GM12874 (cell line): Measurements from ENCODE around the gene BIRC7.

Source experiments
- TF ChIP-seq, protein P1 (sequence below): IDR thresholded peaks from 2 replicates; pipeline ENCODE4 v1.5.1; 2011; ENCODE audit warnings: low read depth, mild to moderate bottlenecking, control low read depth, low read length, moderate library complexity; ENCODE audit not compliant: insufficient read depth

Gene BIRC7

DNA sequence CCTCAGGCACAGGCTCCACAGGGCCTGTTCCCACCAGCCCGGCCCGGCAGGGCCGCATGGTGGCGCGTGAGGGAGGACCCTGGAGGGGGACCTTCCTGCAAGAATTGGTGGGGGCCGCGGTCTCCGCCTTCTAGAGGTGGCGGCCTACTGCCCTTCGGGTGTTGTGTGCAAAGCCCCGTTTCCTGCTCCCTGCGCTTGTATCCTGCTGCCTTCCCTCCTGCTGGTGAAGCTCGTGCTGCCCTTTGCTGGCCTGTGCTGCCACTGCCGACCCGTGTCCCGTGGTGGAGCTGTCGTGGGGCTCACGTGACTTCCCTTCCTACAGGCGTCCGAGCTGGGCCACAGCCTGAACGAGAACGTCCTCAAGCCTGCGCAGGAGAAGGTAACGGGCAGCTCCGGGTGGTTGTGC lies 48.8 kb downstream of the BIRC7 start:
- TF ChIP-seq, protein P1, sequence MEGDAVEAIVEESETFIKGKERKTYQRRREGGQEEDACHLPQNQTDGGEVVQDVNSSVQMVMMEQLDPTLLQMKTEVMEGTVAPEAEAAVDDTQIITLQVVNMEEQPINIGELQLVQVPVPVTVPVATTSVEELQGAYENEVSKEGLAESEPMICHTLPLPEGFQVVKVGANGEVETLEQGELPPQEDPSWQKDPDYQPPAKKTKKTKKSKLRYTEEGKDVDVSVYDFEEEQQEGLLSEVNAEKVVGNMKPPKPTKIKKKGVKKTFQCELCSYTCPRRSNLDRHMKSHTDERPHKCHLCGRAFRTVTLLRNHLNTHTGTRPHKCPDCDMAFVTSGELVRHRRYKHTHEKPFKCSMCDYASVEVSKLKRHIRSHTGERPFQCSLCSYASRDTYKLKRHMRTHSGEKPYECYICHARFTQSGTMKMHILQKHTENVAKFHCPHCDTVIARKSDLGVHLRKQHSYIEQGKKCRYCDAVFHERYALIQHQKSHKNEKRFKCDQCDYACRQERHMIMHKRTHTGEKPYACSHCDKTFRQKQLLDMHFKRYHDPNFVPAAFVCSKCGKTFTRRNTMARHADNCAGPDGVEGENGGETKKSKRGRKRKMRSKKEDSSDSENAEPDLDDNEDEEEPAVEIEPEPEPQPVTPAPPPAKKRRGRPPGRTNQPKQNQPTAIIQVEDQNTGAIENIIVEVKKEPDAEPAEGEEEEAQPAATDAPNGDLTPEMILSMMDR, result no peak

DNA sequence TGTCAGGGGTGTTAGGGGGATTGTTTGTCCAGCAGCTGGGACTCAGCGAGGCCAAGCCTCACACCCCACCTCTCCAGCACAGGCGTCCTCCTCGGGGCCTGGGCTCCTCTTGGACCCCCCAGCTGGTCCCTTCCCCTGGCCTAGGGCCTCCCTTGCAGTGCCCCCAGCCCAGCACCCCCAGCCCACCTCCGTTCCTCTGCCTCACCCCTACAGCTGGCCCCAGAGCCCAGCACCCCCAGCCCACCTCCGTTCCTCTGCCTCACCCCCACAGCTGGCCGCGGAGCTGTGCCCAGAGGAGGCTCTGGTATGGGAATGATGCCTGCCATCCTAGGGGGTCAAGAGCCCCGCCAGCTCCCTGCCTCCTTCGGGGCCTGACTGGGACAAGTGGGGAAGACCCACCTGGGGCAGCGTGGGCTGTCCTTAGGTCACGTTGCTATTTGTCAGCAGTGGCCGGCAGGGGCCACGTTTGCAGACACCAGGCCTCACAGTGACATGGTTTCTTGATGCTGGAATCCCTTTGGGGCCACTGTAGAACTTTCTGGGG lies 49.3 kb downstream of the BIRC7 start:
- TF ChIP-seq, protein P1, result no peak

DNA sequence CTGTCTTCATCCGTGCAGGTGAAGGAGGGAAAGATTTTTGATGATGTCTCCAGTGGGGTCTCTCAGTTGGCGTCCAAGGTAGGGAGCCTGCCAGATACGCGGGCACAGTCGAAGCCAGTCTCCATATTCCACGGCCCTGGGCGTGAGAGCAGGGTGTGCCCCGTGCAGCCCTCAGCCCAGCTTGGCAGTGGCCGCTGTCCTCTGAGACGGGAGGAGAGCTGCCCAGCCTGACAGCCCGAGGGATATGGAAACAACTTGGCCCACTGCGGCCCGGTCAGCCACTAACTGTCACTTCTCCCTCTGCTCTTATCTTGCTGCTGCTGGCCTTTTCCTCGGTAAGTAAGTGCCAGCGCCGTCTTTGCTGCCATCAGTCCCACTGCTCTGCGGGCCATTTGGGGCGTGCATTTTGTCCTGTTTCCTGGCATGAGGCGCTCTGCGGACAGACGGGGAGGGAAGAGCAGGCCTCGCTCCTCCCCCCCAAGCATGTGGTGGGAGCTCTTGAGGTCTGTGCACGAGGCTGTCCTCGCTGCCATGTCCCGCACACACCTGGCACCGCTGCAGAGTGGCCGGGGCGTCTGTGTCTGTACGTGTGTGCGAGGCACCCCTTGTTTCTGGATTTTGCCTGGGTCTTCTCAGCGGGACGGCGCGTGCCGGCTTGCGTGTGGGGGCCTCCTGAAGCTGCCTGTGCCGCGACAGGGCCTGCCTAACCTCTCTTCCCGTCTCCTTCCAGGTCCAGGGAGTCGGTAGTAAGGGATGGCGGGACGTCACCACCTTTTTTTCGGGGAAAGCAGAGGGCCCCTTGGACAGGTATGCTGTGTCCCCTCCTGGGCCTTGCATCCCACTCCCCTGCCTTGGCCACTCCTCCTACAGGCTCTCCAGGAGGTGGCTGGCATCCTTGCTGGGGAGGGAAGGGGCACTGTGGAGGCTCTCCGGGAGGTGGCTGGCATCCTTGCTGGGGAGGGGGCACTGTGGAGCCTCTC lies 50.2 kb downstream of the BIRC7 start:
- TF ChIP-seq, protein P1, result no peak

DNA sequence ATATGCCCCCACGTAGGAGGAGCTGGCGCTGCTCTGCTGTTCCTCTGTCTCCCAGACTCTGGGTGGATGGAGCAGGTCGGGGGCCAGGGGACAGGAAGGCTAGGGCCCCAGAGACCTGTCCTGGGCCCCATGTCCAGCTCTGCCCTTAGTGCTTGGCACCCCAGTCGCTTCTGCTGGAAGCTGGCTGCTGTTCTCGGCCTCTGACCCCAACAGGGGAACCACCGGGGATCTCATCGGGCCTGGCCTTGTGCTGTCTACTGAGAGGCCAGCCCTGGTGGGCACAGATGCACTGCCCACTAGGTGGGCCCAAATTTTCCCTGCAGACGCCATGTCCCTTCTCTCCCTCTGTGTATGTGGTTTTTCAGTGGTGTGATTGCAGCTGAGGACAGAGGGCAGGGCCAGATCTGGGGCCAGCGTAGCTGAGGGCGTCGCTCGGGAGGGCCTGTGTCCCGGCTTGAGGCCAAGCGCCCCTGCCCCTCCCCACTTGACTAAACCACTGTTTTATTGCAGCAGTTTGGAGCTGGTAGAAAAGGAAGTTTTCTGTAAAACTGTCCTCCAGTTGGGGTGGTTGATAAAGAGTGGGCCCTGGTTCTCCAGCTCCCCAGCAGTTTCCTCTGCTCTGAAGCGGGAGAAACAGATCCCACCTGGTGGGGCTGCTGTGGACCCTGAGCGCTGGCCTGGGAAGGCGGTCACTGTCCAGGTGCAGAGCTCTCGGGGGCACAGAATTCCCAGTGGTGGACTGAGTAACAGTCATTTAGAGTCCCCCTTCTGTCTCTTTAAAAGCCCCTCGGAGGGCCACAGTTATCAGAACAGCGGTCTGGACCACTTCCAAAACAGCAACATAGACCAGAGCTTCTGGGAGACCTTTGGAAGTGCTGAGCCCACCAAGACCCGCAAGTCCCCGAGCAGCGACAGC lies 51.3 kb downstream of the BIRC7 start:
- TF ChIP-seq, protein P1, result no peak

DNA sequence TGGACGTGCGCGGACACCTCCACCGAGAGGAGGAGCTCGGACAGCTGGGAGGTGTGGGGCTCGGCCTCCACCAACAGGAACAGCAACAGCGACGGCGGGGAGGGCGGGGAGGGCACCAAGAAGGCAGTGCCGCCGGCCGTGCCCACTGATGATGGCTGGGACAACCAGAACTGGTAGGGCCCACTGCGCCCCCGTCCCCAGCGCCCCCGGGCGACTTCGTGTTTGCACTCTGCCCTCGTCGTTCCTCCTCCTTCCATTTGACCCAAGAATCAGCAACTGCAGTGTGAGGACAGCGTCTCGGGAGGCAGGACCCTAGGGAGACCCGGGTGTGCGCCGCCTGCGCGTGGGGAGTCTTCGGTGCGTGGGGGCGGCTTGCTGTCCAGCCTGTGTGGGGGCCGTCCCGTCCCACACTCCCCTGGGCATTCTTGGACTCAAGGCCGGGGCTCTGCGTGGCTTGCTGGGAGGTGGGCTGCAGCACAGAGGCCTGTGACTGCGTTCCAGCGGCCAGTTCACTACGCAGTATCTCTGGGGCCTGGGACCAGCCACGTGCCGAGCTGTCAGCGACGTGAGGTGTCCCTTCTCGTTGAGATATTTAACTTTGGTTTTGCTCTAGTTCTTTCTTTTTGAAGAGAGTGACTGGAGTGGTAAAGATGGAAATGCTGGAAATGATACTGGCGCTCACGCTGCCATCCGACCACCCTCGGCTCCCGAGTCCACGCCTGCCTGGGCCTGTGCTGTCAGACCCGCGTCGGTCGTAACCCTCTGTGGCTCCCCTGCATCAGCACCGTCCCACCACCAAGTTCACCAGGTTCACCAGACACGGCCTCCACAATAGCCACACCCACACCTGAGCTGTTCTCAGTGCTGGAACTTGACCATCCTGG lies 52.2 kb downstream of the BIRC7 start:
- TF ChIP-seq, protein P1, result no peak

DNA sequence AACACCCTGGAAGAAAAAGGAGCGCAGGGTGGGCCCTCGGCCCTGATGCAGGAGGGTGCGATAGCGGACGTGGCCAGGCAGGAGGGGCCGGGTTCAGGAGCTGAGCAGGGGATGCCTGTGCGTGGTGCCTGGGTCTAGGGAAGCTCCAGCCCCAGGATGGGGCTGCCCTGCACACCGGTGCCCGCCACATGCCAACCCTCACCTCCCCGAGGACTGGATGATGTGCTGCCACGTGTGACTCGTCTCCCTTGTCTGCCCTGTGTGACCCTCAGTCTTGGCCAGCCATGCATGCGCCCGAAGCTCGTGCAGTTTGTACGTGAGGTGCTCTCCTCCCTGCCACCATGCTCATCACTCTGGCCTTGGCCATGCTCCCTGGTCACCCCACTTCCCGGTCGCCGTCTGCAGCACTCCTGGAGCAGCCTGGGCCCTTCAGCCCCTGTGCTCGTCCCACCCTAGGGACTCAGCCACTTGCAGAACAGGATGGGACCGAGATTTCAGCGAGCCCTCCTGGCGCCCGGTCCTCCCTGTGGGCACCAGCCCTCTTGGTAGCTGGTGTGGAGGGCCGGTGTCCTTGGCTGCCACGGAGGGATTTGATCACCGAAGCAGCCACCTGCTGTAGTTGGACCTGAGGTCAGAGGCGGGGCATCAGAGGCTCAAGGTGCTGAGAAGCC lies 53.0 kb downstream of the BIRC7 start:
- TF ChIP-seq, protein P1, result no peak
